GM10248 (cell line): ENCODE results near the gene CACNA2D1.

Experiments
- CTCF ChIA-PET: fragments of 300-600 bp; sonication (Branson Sonifier 250); formaldehyde crosslinking; extraction: SDS; loops from one replicate; lab custom pipeline; 2021; ENCODE audit warnings: antibody characterized with exemption; lab: Yijun Ruan, JAX
- POLR2A ChIA-PET: fragments of 350-650 bp; sonication (Branson Sonifier 250); formaldehyde crosslinking; extraction: SDS; loops from one replicate; lab custom pipeline; 2020; ENCODE audit warnings: antibody characterized with exemption; lab: Yijun Ruan, JAX
- DNase-seq: peaks from one replicate; pipeline ENCODE4 v3.0.0; 2012; ENCODE audit errors: extremely low spot score
- TF ChIP-seq, protein P1 (sequence below): IDR thresholded peaks from 2 replicates; pipeline ENCODE4 v1.5.1; 2012; ENCODE audit warnings: mild to moderate bottlenecking, low read depth; ENCODE audit errors: extremely low read depth, missing control alignments, control extremely low read depth

The CACNA2D1 gene

DNA sequence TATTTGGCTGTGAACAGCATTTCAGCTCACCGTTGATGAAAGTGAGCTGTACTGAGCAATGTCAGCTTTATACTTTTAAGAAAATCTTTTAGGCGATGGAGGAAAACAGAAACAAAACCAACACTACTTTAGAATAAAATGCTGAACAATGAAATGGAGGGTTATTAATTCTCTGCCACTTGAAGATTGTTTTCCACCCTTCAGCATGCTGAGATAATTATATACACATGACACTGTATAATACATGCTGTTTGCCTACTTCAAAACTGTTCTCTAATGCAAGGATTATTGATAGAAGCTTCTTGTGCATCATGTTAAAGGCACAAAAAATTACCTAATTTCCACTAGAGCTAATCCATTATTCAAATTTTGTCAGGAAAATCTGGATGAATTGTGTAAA is 66.8 kb downstream of the CACNA2D1 start:
- ChIA-PET POLR2A (no interaction called here), CTCF (interaction anchor here (1.1 to 1.4 kb wide), 2 partner anchors 11 to 16 kb away, joined by 3 to 5 read pairs; no protein-coding TSS in a partner anchor)
- DNase-seq, result no peak
- TF ChIP-seq, protein P1, sequence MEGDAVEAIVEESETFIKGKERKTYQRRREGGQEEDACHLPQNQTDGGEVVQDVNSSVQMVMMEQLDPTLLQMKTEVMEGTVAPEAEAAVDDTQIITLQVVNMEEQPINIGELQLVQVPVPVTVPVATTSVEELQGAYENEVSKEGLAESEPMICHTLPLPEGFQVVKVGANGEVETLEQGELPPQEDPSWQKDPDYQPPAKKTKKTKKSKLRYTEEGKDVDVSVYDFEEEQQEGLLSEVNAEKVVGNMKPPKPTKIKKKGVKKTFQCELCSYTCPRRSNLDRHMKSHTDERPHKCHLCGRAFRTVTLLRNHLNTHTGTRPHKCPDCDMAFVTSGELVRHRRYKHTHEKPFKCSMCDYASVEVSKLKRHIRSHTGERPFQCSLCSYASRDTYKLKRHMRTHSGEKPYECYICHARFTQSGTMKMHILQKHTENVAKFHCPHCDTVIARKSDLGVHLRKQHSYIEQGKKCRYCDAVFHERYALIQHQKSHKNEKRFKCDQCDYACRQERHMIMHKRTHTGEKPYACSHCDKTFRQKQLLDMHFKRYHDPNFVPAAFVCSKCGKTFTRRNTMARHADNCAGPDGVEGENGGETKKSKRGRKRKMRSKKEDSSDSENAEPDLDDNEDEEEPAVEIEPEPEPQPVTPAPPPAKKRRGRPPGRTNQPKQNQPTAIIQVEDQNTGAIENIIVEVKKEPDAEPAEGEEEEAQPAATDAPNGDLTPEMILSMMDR, result no peak

DNA sequence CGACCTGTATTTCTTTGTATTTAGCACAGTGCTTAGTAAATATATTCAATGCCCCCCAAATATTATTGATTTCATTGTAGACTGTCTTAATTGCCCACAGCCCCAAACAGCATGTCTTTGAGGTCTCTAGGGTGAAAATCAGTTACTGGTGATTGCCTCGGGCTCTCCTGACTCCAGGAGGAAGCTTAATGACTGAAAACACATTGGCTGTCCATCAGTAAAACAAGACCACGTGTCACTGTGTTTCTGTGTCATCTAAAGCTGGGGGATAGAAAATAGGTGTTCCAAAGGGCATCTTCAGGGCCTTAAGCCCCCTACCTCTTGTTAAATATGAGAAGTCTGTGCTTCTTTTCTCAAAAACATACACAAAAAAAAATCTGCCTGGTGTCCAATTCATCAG is 67.9 kb downstream of the CACNA2D1 start:
- DNase-seq, result no peak
- TF ChIP-seq, protein P1, result no peak
- CTCF ChIA-PET, result interaction anchor here (0.6 to 1.1 kb wide), 2 partner anchors 12 to 23 kb away, joined by 3 read pairs; no protein-coding TSS in a partner anchor
- POLR2A ChIA-PET, result no interaction called here

DNA sequence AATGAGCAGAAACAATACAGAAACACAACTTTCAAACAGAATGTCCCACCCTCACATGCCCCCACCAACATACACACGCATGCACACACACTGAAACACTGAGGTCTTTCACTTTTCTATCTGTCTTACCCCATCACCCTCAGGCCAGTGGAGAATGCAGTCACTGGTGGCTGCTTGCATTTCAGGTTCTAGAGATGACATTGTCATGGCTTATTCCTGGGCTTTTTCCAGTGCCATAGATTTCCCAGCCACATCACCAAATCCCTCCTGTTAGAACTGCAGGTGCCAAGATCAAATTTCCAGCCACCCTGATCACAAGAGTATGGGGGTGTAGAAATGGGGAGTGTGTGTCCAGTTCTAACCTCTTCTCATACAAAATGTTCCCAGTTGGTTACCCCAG is 68.4 kb downstream of the CACNA2D1 start:
- TF ChIP-seq, protein P1, result no peak
- CTCF ChIA-PET, result no interaction called here
- no peak for DNase-seq
- POLR2A ChIA-PET, result no interaction called here

DNA sequence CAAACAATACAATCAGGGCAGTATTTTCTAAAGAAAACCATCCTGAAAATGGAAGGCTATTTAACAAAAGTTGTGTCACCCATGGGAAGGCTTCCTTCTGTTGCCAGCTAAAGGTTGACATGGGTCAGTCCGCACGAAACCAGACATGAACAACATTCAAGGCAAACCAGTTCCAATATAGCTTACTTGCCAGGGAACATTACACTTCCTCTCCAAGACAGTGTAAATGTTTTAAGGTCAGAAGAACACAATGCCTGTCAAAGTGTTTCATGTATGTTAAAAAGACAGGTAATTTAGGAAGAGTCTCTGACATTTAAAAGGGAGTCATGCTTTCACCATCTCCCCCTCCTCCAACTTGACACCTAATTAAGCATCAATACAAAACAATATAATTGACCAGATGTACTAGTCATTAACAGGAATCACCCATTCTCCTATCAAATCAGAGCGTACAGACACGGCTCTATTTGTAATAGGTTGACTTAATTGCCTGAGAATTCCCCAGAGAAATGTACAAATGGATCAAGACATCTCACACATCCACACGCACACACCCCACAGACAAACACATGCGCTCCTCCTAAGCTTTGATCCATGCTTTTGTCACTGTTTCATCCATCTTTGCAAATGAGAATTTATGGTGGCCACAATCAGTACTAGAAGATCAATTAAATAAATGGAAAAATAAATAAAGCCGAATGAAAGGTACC is 69.5 kb downstream of the CACNA2D1 start:
- DNase-seq, result no peak
- ChIA-PET POLR2A (no interaction called here), CTCF (interaction anchor here (1.4 kb wide), 1 partner anchor 23 kb away, joined by 3 read pairs; no protein-coding TSS in a partner anchor)
- TF ChIP-seq, protein P1, result no peak

DNA sequence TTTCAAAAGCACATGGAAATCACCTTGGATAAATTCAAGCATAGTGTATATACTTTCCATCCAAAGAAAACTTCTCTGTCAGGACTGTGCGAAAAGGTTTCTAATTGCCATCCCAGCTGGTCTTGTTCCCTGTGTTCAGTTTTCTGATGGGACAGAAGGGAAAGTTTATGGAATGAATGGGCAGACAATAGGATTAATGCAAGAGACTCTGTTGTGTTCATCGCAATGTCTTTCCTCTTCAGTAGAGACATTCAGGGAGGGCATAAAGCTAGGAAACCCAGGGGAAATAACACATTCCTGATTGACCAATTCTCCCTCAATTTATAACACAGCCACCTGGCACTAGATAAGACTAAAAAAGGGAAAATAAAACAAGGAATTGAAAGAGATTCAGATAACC is 78.9 kb downstream of the CACNA2D1 start:
- CTCF ChIA-PET, result no interaction called here
- POLR2A ChIA-PET, result no interaction called here
- TF ChIP-seq, protein P1, result no peak

DNA sequence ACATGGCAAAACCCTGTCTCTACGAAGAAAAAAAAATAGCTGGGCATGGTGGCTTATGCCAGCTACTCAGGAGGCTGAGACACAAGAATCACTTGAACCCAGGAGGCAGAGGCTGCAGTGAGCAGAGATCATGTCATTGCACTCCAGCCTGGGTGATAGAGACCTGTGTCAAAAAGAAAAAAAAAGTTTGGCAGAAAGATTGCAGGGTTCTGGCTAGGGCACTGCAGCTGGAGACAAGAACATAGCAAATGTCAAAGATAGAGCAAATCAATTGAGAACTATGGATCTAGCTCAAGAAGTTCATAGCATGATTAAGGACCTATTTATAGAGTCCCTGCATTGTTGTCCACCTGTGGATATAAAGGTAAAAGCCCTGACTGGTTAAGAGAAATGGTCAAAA is 79.5 kb downstream of the CACNA2D1 start:
- ChIA-PET CTCF (no interaction called here), POLR2A (no interaction called here)
- TF ChIP-seq, protein P1, result no peak
- DNase-seq, result no peak

More for the DNA sequence above, 78.9 kb downstream of the CACNA2D1 start:
- DNase-seq, result no peak
